Breast epithelium (tissue), 4 donors: ENCODE measurements around the gene MICAL2. TPM values are rescaled to one million over a fixed set of nuclear protein-coding genes. Genes with fewer than 3 reads are reported as not detected.

Experiments
- DNase-seq, 2 donors: peaks; one replicate each; pipeline ENCODE4 v3.0.0-alpha.2; 2019; ENCODE audit warnings: low spot score in 2 of 2
- H3K27ac ChIP-seq, 2 donors: fragments of 200-600 bp; sonication (generic) in 1 of 2; one replicate each; pipeline ENCODE4 v1.5.1; 2016 to 2019; ENCODE audit warnings: mild to moderate bottlenecking in 1 of 2
- H3K27me3 ChIP-seq, 2 donors: fragments of 200-600 bp; sonication (generic) in 1 of 2; one replicate each; pipeline versions ENCODE4 v1.5.1 to v1.6.0; 2017 to 2019; ENCODE audit warnings: control low read depth in 1 of 2, mild to moderate bottlenecking in 1 of 2
- H3K36me3 ChIP-seq: fragments of 200-600 bp; one replicate; pipeline ENCODE4 v1.5.1; 2019
- H3K4me1 ChIP-seq, 2 donors: fragments of 200-600 bp; sonication (generic); one replicate each; pipeline ENCODE4 v1.5.1; 2016 to 2019; ENCODE audit warnings: control low read depth in 1 of 2
- H3K4me3 ChIP-seq, 3 donors: fragments of 200-600 bp; sonication (generic); 1 replicate in 2 of 3; 2 replicates in 1 of 3; pipeline ENCODE4 v1.5.1; 2016 to 2019; ENCODE audit warnings: mild to moderate bottlenecking in 3 of 3, moderate library complexity in 2 of 3
- H3K9me3 ChIP-seq, 2 donors: fragments of 200-600 bp; sonication (generic) in 1 of 2; one replicate each; pipeline ENCODE4 v1.5.1; 2016 to 2019; ENCODE audit warnings: control low read depth in 1 of 2
- CTCF ChIP-seq, 3 donors: fragments of 450-650 bp; IDR thresholded peaks; one replicate each; pipeline ENCODE4 v1.5.1; 2016 to 2017; ENCODE audit warnings: antibody characterized with exemption in 3 of 3, mild to moderate bottlenecking in 3 of 3, moderate library complexity in 3 of 3
- POLR2A ChIP-seq: fragments of 450-650 bp; IDR thresholded peaks from one replicate; pipeline ENCODE4 v1.6.1; 2016; ENCODE audit warnings: antibody characterized with exemption, mild to moderate bottlenecking, moderate library complexity
- POLR2AphosphoS5 ChIP-seq, 3 donors: sonication (generic); formaldehyde crosslinking; IDR thresholded peaks; one replicate each; pipeline ENCODE4 v1.6.1; 2017; ENCODE audit warnings: antibody characterized with exemption in 3 of 3
- intact Hi-C: fragments of 100-400 bp; cut with DNase I; formaldehyde crosslinking; loops from one replicate; pipeline ENCODE4 v1.15.1; 2023; ENCODE audit warnings: low total_unique reads
- total RNA-seq, 3 donors: library from RNA; depleted of rRNA; stranded (reverse); fragments of >200 nt; gene quantifications; one replicate each; pipeline ENCODE4 v1.1.0, GENCODE V29; 2016

Gene MICAL2
- total RNA-seq, 3 donors from 2014 or later, result 30.9 to 52.4 (median 38.6) TPM

- no peak overlapping the region for H3K4me3 ChIP-seq
- TF ChIP-seq POLR2AphosphoS5 (IDR thresholded peaks at IDR 0.05), result no peak
- no peak for TF ChIP-seq CTCF (IDR thresholded peaks at IDR 0.05)
- TF ChIP-seq POLR2A, result no peak
- intact Hi-C loops, result loop anchor here (10.0 kb wide), 1 partner anchor 348 kb away; no protein-coding TSS in a partner anchor
- no peak overlapping the region for H3K27ac ChIP-seq
- H3K27me3 ChIP-seq, result no peaks in the 10 kb centered on the region
- no peaks in the 10 kb centered on the region for H3K36me3 ChIP-seq
- no peaks in the 10 kb centered on the region for H3K4me1 ChIP-seq
- no peaks in the 10 kb centered on the region for H3K9me3 ChIP-seq
- DNase-seq, result no peak
Observed at GRCh38 chr11:12152321-12152720, 41.9 kb downstream of the MICAL2 start.

DNA sequence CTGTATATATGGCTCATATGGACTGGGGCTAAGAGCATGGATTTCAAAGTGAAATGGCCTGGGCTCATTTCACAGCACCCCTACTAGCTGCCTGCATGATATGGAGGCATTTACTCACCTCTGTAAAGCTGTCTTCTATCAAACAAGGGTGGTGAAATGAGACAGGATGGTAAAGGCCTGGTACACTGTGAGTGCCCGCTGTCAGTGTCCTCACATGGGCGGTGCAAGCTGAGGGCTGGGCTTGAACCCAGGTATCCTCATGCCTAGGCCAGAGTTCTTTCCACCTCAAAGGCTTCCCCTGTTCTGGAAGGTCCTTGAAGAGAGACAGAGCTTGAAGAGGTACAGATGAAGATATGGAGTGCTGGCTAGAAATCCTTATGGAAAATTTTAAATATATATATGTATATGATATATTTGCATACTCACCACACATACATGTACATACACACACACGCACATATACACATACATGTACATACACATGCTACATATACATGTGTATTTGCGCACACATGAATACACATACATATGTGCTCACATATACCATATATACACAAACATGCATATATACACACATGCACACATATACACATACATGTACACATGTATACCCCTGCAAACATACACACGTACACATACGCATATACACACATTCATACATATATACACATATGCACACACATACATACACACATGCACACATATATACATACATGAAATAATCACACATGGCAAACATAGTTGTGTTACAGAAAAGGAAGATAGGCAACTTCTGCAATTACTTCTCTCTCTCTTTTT is 44.7 kb downstream of the MICAL2 start:
- DNase-seq, result no peak
- no peak for TF ChIP-seq CTCF (IDR thresholded peaks at IDR 0.05)
- TF ChIP-seq POLR2AphosphoS5 (IDR thresholded peaks at IDR 0.05), result no peak
- TF ChIP-seq POLR2A, result no peak
- Histone ChIP-seq H3K27ac (no peak overlapping the region), H3K36me3 (no peaks in the 10 kb centered on the region), H3K27me3 (no peaks in the 10 kb centered on the region), H3K4me1 (no peaks in the 10 kb centered on the region), H3K9me3 (no peaks in the 10 kb centered on the region), H3K4me3 (no peak overlapping the region)
- intact Hi-C loops, result loop anchor here (10.0 kb wide), 1 partner anchor 350 kb away; no protein-coding TSS in a partner anchor

GRCh38 chr11:12155696-12156095 is 45.3 kb downstream of the MICAL2 start:
- H3K27ac ChIP-seq, result no peak overlapping the region
- no peaks in the 10 kb centered on the region for H3K4me1 ChIP-seq
- intact Hi-C loops, result loop anchor here (10.0 kb wide), 1 partner anchor 351 kb away; no protein-coding TSS in a partner anchor
- TF ChIP-seq CTCF (IDR thresholded peaks at IDR 0.05) (no peak), POLR2A (no peak), POLR2AphosphoS5 (IDR thresholded peaks at IDR 0.05) (no peak)
- no peak overlapping the region for H3K4me3 ChIP-seq
- DNase-seq, result no peak
- H3K9me3 ChIP-seq, result no peaks in the 10 kb centered on the region
- no peaks in the 10 kb centered on the region for H3K36me3 ChIP-seq
- H3K27me3 ChIP-seq, result no peaks in the 10 kb centered on the region

- Histone ChIP-seq H3K9me3 (no peaks in the 10 kb centered on the region), H3K27me3 (no peaks in the 10 kb centered on the region), H3K4me3 (no peak overlapping the region), H3K4me1 (no peaks in the 10 kb centered on the region), H3K27ac (peak overlapping the region; percentile 14 to 62), H3K36me3 (no peaks in the 10 kb centered on the region)
- no peak for TF ChIP-seq CTCF (IDR thresholded peaks at IDR 0.05)
- TF ChIP-seq POLR2AphosphoS5 (IDR thresholded peaks at IDR 0.05), result no peak
- no peak for TF ChIP-seq POLR2A
- DNase-seq, result no peak
- intact Hi-C loops, result loop anchor here (10.0 kb wide), 1 partner anchor 352 kb away; no protein-coding TSS in a partner anchor
Observed at GRCh38 chr11:12156301-12157140, 46.1 kb downstream of the MICAL2 start.
